GM06990 (cell line): ENCODE data around the gene KRTAP10-11.

Source experiments
- DNase-seq: peaks from one replicate; pipeline ENCODE4 v3.0.0-alpha.2; 2011; ENCODE audit not compliant: insufficient read length; ENCODE audit errors: extremely low read depth
- H3K27me3 ChIP-seq: replicated peaks from 2 replicates; pipeline ENCODE4 v1.6.0; 2011; ENCODE audit warnings: low read length; ENCODE audit not compliant: control insufficient read depth, insufficient read depth
- H3K36me3 ChIP-seq: 2 replicates; pipeline ENCODE4 v1.5.1; 2011; ENCODE audit warnings: low read length; ENCODE audit not compliant: control insufficient read depth, insufficient read depth
- H3K4me3 ChIP-seq: replicated peaks from 2 replicates; pipeline ENCODE4 v1.5.1; 2011; ENCODE audit warnings: low read depth, mild to moderate bottlenecking, control low read depth, low read length
- TF ChIP-seq, protein P1 (sequence below): IDR thresholded peaks from 2 replicates; pipeline ENCODE4 v1.5.1; 2011; ENCODE audit warnings: low read length, control low read depth, mild to moderate bottlenecking, inconsistent platforms; ENCODE audit not compliant: insufficient read depth, poor library complexity, severe bottlenecking

The KRTAP10-11 gene

DNA sequence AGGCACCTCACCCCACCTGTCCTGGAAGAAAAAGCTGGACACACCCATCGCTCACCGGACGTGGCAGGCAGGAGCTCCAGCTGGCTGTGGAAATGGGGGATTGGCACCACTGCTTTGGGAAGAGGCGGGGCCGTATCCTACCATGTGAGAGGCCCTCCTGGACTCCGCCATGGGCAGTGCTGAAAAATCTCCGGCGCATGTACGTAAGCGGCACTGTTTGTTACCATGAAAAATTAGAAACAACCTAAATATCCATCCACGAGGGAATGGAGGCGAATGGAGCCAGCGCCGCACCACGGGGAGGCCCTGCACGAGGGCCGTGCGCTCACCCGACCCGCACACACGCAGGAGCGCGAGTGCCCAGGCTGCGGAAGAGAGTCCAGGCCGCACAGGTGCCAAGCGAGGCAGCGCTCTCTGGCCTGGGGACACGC, 31.2 kb upstream of the KRTAP10-11 start:
- Histone ChIP-seq H3K27me3 (no peaks in the 10 kb centered on the region), H3K4me3 (no peak overlapping the region), H3K36me3 (no peaks in the 10 kb centered on the region)
- no peak for DNase-seq
- TF ChIP-seq, protein P1, sequence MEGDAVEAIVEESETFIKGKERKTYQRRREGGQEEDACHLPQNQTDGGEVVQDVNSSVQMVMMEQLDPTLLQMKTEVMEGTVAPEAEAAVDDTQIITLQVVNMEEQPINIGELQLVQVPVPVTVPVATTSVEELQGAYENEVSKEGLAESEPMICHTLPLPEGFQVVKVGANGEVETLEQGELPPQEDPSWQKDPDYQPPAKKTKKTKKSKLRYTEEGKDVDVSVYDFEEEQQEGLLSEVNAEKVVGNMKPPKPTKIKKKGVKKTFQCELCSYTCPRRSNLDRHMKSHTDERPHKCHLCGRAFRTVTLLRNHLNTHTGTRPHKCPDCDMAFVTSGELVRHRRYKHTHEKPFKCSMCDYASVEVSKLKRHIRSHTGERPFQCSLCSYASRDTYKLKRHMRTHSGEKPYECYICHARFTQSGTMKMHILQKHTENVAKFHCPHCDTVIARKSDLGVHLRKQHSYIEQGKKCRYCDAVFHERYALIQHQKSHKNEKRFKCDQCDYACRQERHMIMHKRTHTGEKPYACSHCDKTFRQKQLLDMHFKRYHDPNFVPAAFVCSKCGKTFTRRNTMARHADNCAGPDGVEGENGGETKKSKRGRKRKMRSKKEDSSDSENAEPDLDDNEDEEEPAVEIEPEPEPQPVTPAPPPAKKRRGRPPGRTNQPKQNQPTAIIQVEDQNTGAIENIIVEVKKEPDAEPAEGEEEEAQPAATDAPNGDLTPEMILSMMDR, result no peak

DNA sequence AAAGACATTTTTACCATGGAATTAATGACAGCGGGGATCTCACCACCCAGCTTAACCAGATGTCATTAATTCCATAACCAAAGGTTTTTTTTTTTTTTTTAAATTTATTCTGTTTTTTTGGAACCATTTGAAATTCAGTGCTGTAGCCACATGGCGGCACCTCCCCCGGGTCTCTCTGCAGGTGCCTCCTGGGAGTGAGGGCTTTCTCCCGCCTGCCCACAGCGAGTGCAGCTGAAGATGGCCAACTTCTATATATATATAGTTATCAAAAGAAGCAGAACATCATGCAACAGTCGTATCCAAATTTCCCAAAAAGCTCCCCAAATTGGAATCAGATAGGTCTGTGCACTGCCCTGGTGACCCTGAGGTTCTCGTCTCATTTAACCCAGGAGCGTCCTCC, 30.7 kb upstream of the KRTAP10-11 start:
- Histone ChIP-seq H3K36me3 (no peaks in the 10 kb centered on the region), H3K27me3 (no peaks in the 10 kb centered on the region), H3K4me3 (no peak overlapping the region)
- no peak for DNase-seq
- TF ChIP-seq, protein P1, result no peak

DNA sequence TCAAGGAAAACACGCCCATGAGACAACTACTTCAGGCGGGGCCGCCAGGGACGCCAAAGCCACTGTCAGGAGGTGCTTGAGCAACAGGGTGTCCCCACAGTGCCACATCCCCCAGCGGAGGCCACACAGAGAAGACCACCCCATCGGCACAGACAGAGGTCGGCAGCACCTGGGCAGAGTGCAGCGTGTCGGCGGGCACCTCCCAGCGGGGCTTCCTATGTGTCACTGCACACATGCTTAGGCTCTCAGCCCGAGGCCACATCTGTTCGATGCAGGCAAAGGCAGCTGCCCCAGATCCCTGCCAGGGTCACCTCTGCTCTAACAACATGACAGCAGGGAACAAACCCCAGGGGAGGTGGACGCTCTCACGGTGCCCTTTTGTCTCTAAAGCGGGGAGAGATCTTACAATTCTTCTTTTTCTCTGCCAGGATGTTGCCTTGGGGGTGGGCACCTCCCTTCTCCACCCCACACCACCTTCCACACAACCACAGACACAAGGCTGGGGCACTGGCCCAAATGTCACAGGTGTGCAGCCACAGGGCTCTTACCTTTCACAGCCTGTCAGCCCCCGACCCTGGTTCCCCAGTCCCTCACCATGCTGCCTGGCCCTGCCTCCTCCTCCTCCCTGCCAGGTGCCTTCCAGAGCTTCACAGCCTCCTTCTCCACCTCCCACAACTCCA, 30.2 kb upstream of the KRTAP10-11 start:
- no peaks in the 10 kb centered on the region for H3K36me3 ChIP-seq
- no peaks in the 10 kb centered on the region for H3K27me3 ChIP-seq
- no peak for DNase-seq
- H3K4me3 ChIP-seq, result no peak overlapping the region
- TF ChIP-seq, protein P1, result no peak

DNA sequence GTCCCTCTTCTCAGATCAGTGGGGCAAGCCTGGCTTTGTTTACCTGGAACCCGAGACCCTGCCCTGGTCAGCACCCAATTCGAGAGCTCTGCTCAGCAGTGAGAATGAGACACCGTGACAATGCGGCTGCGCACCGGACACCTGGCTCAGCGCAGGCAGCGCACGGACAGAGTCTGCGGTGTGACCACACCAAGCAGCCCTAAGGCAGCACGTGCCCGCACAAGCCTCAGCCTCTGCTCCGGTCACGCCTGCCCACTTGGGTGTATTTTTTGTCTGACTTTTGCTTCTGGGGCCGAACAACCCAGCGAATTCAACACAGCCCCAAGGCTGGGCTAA, 29.7 kb upstream of the KRTAP10-11 start:
- H3K36me3 ChIP-seq, result no peaks in the 10 kb centered on the region
- TF ChIP-seq, protein P1, result no peak
- H3K4me3 ChIP-seq, result no peak overlapping the region
- H3K27me3 ChIP-seq, result no peaks in the 10 kb centered on the region
- DNase-seq, result no peak

DNA sequence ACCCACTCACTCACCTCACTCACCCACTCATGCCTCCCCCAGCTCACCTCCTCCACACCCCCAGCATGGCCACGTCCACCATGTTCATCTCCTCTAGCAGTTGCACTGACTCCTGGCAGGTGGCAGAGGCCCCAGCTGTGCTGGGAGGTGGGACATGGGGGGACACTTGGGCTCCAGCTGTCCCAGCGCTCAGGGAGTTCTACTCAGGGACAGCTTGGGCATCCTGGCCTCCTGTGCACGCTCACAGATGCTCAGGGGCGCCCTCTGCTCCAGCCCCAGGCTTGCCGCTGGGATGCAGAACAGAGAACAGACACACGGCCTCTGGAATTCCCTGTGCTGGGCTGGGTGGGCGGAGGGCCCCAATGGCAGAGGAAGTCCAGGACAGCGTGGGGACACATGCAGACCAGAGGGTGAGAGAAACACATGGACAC, 29.1 kb upstream of the KRTAP10-11 start:
- Histone ChIP-seq H3K4me3 (no peak overlapping the region), H3K27me3 (no peaks in the 10 kb centered on the region), H3K36me3 (no peaks in the 10 kb centered on the region)
- DNase-seq, result no peak
- TF ChIP-seq, protein P1, result no peak

DNA sequence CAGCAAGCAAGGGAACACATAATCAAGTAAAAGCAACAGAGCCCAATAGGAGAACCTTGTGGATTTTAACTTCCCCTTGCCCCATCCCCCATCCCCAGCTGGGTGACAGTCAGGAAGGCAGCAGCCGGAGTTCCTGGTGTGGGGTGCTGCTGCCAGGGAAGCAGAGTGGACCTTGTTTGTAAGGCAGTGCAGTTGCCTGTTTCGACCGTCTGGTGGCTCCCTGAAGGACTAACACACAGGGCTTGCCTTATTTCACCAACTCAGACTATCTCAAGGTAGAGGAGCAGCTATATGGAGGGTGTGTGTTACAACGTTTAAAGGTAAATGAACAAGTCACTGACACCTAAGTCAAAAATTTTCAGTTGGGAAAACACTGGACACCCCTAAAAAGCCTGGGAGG, 27.7 kb upstream of the KRTAP10-11 start:
- H3K36me3 ChIP-seq, result no peaks in the 10 kb centered on the region
- TF ChIP-seq, protein P1, result peak; percentile 30
- DNase-seq, result no peak
- H3K4me3 ChIP-seq, result no peak overlapping the region
- H3K27me3 ChIP-seq, result no peaks in the 10 kb centered on the region
